Esophagus muscularis mucosa (tissue), 4 donors: ENCODE data around the gene ANXA4. TPM values are rescaled to one million over a fixed set of nuclear protein-coding genes. Genes with fewer than 3 reads are reported as not detected.

Experiments used
- DNase-seq: peaks from one replicate; pipeline ENCODE4 v3.0.0-alpha.2; 2017; ENCODE audit errors: extremely low spot score
- H3K27ac ChIP-seq, 4 donors: fragments of 200-600 bp; sonication (generic); replicated peaks in 1 of 4; 1 replicate in 3 of 4; 2 replicates in 1 of 4; pipeline ENCODE4 v1.5.1; 2016 to 2019; ENCODE audit warnings: mild to moderate bottlenecking in 1 of 4
- H3K27me3 ChIP-seq, 4 donors: fragments of 200-600 bp; sonication (generic); one replicate each; pipeline versions ENCODE4 v1.5.1 to v1.6.0; 2016 to 2019
- H3K36me3 ChIP-seq, 4 donors: fragments of 200-600 bp; sonication (generic); one replicate each; pipeline ENCODE4 v1.5.1; 2016 to 2019
- H3K4me1 ChIP-seq, 4 donors: fragments of 200-600 bp; sonication (generic); one replicate each; pipeline ENCODE4 v1.5.1; 2016 to 2019
- H3K4me3 ChIP-seq, 4 donors: fragments of 200-600 bp; sonication (generic); 1 replicate in 2 of 4; 2 replicates in 2 of 4; pipeline ENCODE4 v1.5.1; 2016 to 2019; ENCODE audit warnings: mild to moderate bottlenecking in 4 of 4, moderate library complexity in 1 of 4
- H3K9me3 ChIP-seq, 4 donors: fragments of 200-600 bp; sonication (generic); 1 replicate in 3 of 4; 2 replicates in 1 of 4; pipeline ENCODE4 v1.5.1; 2016 to 2019
- EP300 ChIP-seq: sonication (generic); formaldehyde crosslinking; IDR thresholded peaks from one replicate; pipeline ENCODE4 v1.6.1; 2017; ENCODE audit warnings: antibody characterized with exemption
- POLR2A ChIP-seq: fragments of 450-650 bp; IDR thresholded peaks from one replicate; pipeline ENCODE4 v1.6.1; 2017; ENCODE audit warnings: antibody characterized with exemption, moderate library complexity, mild to moderate bottlenecking, low read depth
- POLR2AphosphoS5 ChIP-seq, 2 donors: sonication (generic); formaldehyde crosslinking; IDR thresholded peaks; one replicate each; pipeline ENCODE4 v1.6.1; 2017; ENCODE audit warnings: antibody characterized with exemption in 2 of 2
- WGBS: methylation state at CpG from one replicate; pipeline ENCODE4 v1.1.5; 2018; 5-methylcytosine and 5-hydroxymethylcytosine counted together
- intact Hi-C: fragments of 100-400 bp; cut with DNase I; formaldehyde crosslinking; loops from one replicate; pipeline ENCODE4 v1.15.1; 2023
- total RNA-seq, 4 donors: library from RNA; depleted of rRNA; stranded (reverse); fragments of >200 nt; gene quantifications; one replicate each; pipeline versions ENCODE4 v1.1.0 to v1.2.1, GENCODE V29; 2016
- TF ChIP-seq, protein P1 (sequence below), 3 experiments: fragments of 200-600 bp in 2 of 3; fragments of 450-650 bp in 1 of 3; sonication (generic) in 2 of 3; IDR thresholded peaks; one replicate each; pipeline ENCODE4 v1.5.1; 2017 to 2019; ENCODE audit warnings: antibody characterized with exemption in 3 of 3, mild to moderate bottlenecking in 2 of 3, moderate library complexity in 1 of 3

Gene ANXA4
- total RNA-seq, 4 donors from 2014 or later: 44.9 to 94.8 (median 58.5) TPM

DNA sequence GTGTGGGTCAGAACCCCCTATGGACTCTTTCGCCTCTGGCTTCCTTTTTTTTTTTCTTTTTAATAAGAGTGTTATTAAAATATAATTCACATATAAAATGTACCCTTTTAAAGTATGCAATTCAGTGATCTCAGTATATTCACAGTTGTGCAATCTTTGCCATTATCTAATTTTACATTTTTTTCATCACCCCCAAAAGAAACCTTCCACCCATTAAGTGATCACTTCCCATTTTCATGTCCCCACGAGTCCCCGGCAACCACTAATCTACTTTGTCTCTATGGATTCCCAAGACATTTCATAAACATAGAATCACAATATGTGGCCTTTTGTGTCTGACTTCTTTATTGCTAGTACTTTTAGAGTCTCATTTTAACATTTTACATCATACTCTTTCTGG is 38.7 kb upstream of the ANXA4 start:
- Histone ChIP-seq H3K4me3 (no peak overlapping the region), H3K36me3 (no peaks in the 10 kb centered on the region), H3K4me1 (no peaks in the 10 kb centered on the region), H3K27me3 (no peaks in the 10 kb centered on the region), H3K9me3 (no peaks in the 10 kb centered on the region), H3K27ac (no peak overlapping the region)
- TF ChIP-seq POLR2A (no peak), EP300 (no peak), POLR2AphosphoS5 (IDR thresholded peaks at IDR 0.05) (no peak)
- TF ChIP-seq, protein P1, sequence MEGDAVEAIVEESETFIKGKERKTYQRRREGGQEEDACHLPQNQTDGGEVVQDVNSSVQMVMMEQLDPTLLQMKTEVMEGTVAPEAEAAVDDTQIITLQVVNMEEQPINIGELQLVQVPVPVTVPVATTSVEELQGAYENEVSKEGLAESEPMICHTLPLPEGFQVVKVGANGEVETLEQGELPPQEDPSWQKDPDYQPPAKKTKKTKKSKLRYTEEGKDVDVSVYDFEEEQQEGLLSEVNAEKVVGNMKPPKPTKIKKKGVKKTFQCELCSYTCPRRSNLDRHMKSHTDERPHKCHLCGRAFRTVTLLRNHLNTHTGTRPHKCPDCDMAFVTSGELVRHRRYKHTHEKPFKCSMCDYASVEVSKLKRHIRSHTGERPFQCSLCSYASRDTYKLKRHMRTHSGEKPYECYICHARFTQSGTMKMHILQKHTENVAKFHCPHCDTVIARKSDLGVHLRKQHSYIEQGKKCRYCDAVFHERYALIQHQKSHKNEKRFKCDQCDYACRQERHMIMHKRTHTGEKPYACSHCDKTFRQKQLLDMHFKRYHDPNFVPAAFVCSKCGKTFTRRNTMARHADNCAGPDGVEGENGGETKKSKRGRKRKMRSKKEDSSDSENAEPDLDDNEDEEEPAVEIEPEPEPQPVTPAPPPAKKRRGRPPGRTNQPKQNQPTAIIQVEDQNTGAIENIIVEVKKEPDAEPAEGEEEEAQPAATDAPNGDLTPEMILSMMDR (IDR thresholded peaks at IDR 0.05): no peak
- no peak for DNase-seq
- 67% methylated on average over 3 of the region's 3 CpGs for WGBS
- intact Hi-C loops: no loop called here

DNA sequence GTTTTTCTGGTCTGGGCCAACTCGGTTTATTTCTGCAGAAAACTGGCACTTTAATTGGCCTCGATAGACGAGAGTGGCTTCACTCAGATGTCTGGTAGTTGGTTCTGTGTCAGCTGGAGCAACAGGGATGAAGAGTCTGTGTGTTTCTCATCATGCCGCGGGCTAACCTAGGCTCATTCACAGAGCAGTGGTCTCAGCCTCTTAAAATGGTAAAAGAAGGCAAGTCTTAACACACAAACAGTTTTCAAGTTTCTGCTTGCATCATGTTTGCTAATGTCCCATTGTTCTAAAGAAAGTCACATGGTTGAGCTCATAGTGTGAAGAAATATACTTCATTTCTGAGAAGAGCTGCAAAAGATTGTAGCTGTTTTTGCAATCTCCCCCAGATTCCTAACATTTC is 37.5 kb upstream of the ANXA4 start:
- H3K4me1 ChIP-seq: no peaks in the 10 kb centered on the region
- no peaks in the 10 kb centered on the region for H3K9me3 ChIP-seq
- TF ChIP-seq EP300 (no peak), POLR2A (no peak), POLR2AphosphoS5 (IDR thresholded peaks at IDR 0.05) (no peak)
- TF ChIP-seq, protein P1 (IDR thresholded peaks at IDR 0.05): no peak
- no peaks in the 10 kb centered on the region for H3K36me3 ChIP-seq
- no peak overlapping the region for H3K4me3 ChIP-seq
- intact Hi-C loops: no loop called here
- no peaks in the 10 kb centered on the region for H3K27me3 ChIP-seq
- no peak for DNase-seq
- WGBS: 81% methylated on average over 5 of the region's 5 CpGs
- no peak overlapping the region for H3K27ac ChIP-seq

DNA sequence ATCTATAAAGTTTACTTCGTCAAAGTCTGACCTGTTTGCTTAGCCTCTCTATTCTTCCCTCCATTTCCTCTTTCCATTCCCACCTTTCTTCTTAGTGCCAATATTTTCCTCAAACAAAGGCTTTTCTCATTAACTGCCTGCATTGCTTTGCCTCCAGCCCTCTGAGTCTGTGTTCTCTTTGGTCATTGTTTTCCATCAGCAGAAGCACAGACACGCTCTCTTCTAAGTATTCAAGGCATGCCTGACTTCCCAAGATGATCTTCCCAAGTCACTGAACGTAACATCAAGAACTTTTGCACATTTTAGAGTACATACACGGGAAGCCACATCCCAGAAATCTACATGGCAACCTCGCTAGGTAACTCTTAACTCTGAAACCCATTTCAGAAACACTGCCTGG is 32.6 kb upstream of the ANXA4 start:
- 86% methylated on average over 5 of the region's 5 CpGs for WGBS
- intact Hi-C loops: no loop called here
- Histone ChIP-seq H3K36me3 (no peaks in the 10 kb centered on the region), H3K4me3 (no peak overlapping the region), H3K27me3 (no peaks in the 10 kb centered on the region), H3K27ac (no peak overlapping the region), H3K9me3 (no peaks in the 10 kb centered on the region), H3K4me1 (peaks cover 0 to 1% (median under 1%) of the 10 kb centered on the region in 4 donors)
- no peak for DNase-seq
- TF ChIP-seq, protein P1 (IDR thresholded peaks at IDR 0.05): no peak
- TF ChIP-seq POLR2AphosphoS5 (IDR thresholded peaks at IDR 0.05) (no peak), POLR2A (no peak), EP300 (no peak)

DNA sequence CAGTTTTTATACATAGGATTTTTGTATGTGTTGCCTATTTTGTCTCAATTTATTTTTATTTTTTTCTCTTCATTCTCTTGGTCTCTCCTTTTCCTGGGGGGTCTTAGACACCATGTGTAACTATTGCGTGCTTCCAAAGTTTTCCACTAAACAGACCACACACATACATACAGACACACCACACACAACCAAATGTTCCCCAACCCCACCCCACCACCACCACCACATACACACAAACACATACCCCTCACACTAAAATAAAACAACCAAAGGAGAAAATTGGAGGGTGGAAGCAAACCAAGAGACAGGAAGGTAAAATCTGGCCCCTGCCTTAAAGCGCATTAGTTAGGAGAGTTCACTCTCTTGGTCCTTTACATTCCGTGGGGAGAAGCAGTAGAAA is 30.0 kb upstream of the ANXA4 start:
- WGBS: 88% methylated on average over 3 of the region's 3 CpGs
- DNase-seq: no peak
- H3K27me3 ChIP-seq: no peaks in the 10 kb centered on the region
- H3K27ac ChIP-seq: no peak overlapping the region
- intact Hi-C loops: loop anchor here (5.0 to 10.0 kb wide), 2 partner anchors 155 to 327 kb away; partner anchors contain the start of gene GFPT1
- no peak for TF ChIP-seq POLR2A
- TF ChIP-seq EP300: no peak
- TF ChIP-seq, protein P1 (IDR thresholded peaks at IDR 0.05): no peak
- no peak for TF ChIP-seq POLR2AphosphoS5 (IDR thresholded peaks at IDR 0.05)
- H3K4me3 ChIP-seq: no peak overlapping the region
- no peaks in the 10 kb centered on the region for H3K36me3 ChIP-seq
- peaks cover 0 to 8% (median 4%) of the 10 kb centered on the region in 4 donors for H3K4me1 ChIP-seq
- H3K9me3 ChIP-seq: no peaks in the 10 kb centered on the region

DNA sequence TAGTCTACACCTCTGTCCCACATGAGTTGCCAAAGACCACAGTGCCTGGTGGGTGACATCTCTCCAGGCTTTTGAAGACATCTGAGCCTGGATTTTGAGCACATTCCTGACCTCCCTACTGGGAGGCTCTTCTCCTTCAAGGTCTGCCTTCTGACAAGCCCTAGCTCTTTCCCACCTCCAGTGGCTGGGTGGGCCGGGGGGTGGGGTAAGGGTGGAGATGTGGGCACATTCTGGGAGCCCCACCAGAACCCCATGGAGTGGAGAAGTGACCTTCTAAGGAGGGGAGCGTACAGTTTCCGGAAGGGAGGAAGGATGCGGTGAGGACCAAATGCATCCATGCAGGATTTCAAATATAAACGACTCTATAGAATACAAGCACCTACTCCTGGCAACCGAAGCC is 27.9 kb upstream of the ANXA4 start:
- Histone ChIP-seq H3K27ac (no peak overlapping the region), H3K4me1 (peaks cover 0 to 8% (median 4%) of the 10 kb centered on the region in 4 donors), H3K9me3 (no peaks in the 10 kb centered on the region), H3K4me3 (no peak overlapping the region), H3K27me3 (no peaks in the 10 kb centered on the region), H3K36me3 (no peaks in the 10 kb centered on the region)
- DNase-seq: no peak
- intact Hi-C loops: loop anchor here (5.0 to 10.0 kb wide), 2 partner anchors 157 to 329 kb away; partner anchors contain the start of gene GFPT1
- 92% methylated on average over 6 of the region's 6 CpGs for WGBS
- TF ChIP-seq EP300 (no peak), POLR2A (no peak), POLR2AphosphoS5 (IDR thresholded peaks at IDR 0.05) (no peak)
- TF ChIP-seq, protein P1 (IDR thresholded peaks at IDR 0.05): no peak
